ENCODE data around the gene CACNA1F. TPM values are rescaled to one million over a fixed set of nuclear protein-coding genes. Genes with fewer than 3 reads are reported as not detected.
A peak's percentile ranks its signal among the peaks of the same experiment; 100 is the strongest.

CACNA1F gene
- total and polyA plus RNA-seq, 9 of the 15 experiments (the other 6 are each of a cell fraction or from before 2014, with no cell fraction given), result under 0.01 to 0.41 (median 0.03) TPM; not detected in 3

DNA sequence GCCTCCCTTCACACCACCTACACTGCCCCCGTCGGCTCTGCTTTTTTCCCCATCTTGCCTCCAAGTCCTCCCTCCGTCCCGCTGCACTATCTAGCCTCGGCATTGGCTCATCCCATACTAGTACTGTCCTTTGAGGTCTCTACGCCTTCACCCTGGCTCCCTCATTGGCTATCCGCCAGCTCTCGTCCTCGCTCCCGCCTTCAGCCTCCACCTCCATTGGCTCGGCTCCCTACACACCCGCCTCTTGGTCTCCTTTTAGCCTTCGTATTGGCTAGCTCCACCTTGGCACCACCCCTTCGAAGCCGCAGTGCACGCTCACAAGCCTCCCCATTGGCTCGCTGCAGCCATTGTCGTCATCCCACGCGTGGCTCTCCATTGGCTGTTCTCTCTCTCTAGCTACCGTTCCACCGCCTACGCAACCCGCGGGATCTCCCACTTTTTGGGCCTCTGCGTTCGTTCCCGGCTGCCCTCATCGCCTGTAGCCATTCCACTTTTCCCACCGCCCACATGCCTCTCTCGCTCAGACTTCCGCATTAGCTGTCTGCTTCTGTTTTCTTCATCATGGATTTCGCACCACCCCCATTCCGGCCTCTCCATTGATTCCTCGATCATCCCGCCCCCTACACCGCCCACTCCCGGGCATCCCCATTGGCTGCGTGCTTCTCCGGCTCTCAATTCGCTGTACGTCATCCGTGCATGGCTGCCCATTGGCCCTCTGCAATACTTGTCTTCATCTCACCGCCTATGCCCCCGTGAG is 36.0 kb upstream of the CACNA1F start (continued):
- TF ChIP-seq KAT2B (IDR thresholded peaks at IDR 0.05; ENCODE audit: low read depth, low read length) (no peak), NFIC (IDR thresholded peaks at IDR 0.05) (peak; percentile 92), SMAD2 (IDR thresholded peaks at IDR 0.05; ENCODE audit: low read depth, low read length) (no peak), PHB (CRISPR knock-in tag; IDR thresholded peaks at IDR 0.05) (no peak), CHD4 (IDR thresholded peaks at IDR 0.05; ENCODE audit: insufficient read depth, insufficient replicate concordance, low read depth, low read length, poor library complexity, severe bottlenecking) (no peak), CREB3L1 (IDR thresholded peaks at IDR 0.05; ENCODE audit: borderline replicate concordance, low read depth) (no peak), ATF4 (CRISPR knock-in tag; IDR thresholded peaks at IDR 0.05) (no peak), HMBOX1 (IDR thresholded peaks at IDR 0.05) (no peak), HLTF (IDR thresholded peaks at IDR 0.05) (no peak), XRCC4 (IDR thresholded peaks at IDR 0.05; ENCODE audit: extremely low read depth, insufficient read depth, insufficient read length) (no peak), TBP (optimal IDR thresholded peaks at IDR 0.05; ENCODE audit: low read depth, low read length) (peak; percentile 62), SMARCA4 (IDR thresholded peaks at IDR 0.05) (no peak), ZNF282 (CRISPR knock-in tag; IDR thresholded peaks at IDR 0.05) (no peak), RHOXF2B (CRISPR knock-in tag; conservative IDR thresholded peaks at IDR 0.05) (no peak), FOXK1 (CRISPR knock-in tag; IDR thresholded peaks at IDR 0.05; ENCODE audit: borderline replicate concordance) (no peak), MYBL2 (IDR thresholded peaks at IDR 0.05; ENCODE audit: low read depth) (no peak), MYBL2 (CRISPR knock-in tag; IDR thresholded peaks at IDR 0.05; ENCODE audit: borderline replicate concordance) (no peak), KLF16 (IDR thresholded peaks at IDR 0.05) (no peak), COPS2 (conservative IDR thresholded peaks at IDR 0.05) (no peak), ZNF511 (CRISPR knock-in tag; IDR thresholded peaks at IDR 0.05) (no peak), CSDE1 (IDR thresholded peaks at IDR 0.05) (no peak), HMGN3 (IDR thresholded peaks at IDR 0.05; ENCODE audit: borderline replicate concordance, extremely low read depth, insufficient read length, low read depth, low read length) (no peak), ZNF324 (CRISPR knock-in tag; IDR thresholded peaks at IDR 0.05) (no peak), NFE2L1 (tag; IDR thresholded peaks at IDR 0.05; ENCODE audit: borderline replicate concordance, low read depth) (no peak), POLR2A (conservative IDR thresholded peaks at IDR 0.05) (peak; percentile 77), NCOA1 (IDR thresholded peaks at IDR 0.05; ENCODE audit: low read depth) (no peak), ZNF586 (CRISPR knock-in tag; conservative IDR thresholded peaks at IDR 0.05) (no peak)
